HG02571 (cell line): Measurements from ENCODE around the gene SYT12.
"Not testable (repeated sequence)": the region's sequence is repeated elsewhere in the genome, so short reads cannot be mapped to it uniquely, and the experiment has no call there.

Source experiments
- ATAC-seq: cut with Tn5 transposase; IDR thresholded peaks from one replicate; pipeline ENCODE4 v1.9.1; 2021; ENCODE audit warnings: mild to moderate bottlenecking, moderate library complexity; ENCODE audit not compliant: unreplicated experiment

The SYT12 gene

GRCh38 chr11:66992041-66992440 lies 30.9 kb upstream of the SYT12 start:
- no peak for ATAC-seq

GRCh38 chr11:66996609-66997273 lies 26.2 kb upstream of the SYT12 start:
- no peak for ATAC-seq

DNA sequence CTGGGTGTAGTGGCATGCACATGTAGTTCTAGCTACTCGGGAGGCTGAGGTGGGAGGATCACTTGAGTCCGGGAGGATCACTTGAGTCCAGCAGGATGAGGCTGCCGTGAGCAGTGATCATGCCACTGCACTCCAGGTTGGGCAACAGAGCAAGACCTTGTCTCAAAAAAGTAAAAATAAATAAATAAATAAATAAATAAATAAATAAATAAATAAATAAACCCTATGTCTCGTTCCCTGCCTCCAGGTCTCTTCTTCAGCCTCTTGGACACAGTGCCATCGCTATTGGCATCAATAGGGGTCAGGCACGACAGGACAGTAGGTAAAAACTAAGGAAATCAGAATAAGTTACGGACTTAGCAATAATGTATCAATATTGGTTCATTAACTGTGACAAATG lies 23.4 kb upstream of the SYT12 start:
- no peak for ATAC-seq

- no peak for ATAC-seq
These were observed 21.6 kb upstream of the SYT12 start for GRCh38 chr11:67001332-67001731.

DNA sequence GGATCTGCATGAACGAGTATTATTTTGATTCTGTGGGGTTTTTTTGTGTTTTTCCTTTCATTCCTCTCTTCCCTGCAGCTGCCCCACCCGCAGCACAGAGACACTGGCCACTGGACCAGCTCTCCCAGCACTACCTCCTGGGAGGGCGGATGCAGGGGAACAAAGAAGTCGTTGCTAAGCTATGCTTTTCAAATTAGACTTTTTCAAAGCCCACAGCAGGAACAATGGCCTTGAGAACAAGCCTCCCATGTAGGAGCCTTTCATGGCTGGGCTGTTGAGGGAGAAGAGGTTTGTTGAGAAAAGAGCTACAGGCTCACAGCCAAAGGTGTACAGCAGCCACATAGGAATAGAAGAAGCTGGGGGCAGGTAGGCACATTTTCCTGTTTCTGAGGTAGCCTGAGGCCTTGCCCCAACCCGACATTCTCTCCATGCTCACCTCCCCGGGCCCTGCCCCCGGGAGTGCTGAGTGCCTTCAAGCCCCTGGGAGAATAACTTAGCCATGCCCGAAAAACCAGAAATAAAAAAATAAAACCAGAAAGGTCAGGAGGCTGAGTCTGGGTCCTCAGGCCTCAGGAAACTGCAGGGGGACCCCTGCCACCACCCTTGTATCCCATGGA lies 20.5 kb upstream of the SYT12 start:
- ATAC-seq, result no peak

GRCh38 chr11:67002921-67003411 lies 20.0 kb upstream of the SYT12 start:
- no peak for ATAC-seq

- ATAC-seq, result not testable (repeated sequence)
These were observed 17.7 kb upstream of the SYT12 start for GRCh38 chr11:67005200-67005599.

- ATAC-seq, result no peak
These were observed 16.7 kb upstream of the SYT12 start for GRCh38 chr11:67006029-67006884.

DNA sequence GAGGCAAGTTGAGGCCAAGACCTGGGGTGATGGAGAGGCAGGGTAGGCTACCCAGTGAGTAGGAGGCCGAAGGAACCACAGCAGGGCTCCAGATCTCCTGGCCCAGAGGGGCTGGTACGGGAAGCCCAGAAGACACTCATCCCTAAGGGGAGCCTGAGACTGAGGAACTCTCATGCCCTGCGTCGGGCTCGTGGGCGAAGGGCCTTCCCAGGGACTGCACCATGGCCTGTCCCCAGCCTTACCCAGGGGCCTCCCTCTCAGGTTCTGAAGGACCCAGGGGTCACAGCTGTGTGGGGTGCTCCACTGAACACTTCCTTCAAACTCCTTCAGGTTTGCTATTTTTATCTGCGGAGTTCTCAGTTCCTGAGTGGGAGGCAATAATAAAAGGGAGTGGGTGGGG lies 15.8 kb upstream of the SYT12 start:
- no peak for ATAC-seq

DNA sequence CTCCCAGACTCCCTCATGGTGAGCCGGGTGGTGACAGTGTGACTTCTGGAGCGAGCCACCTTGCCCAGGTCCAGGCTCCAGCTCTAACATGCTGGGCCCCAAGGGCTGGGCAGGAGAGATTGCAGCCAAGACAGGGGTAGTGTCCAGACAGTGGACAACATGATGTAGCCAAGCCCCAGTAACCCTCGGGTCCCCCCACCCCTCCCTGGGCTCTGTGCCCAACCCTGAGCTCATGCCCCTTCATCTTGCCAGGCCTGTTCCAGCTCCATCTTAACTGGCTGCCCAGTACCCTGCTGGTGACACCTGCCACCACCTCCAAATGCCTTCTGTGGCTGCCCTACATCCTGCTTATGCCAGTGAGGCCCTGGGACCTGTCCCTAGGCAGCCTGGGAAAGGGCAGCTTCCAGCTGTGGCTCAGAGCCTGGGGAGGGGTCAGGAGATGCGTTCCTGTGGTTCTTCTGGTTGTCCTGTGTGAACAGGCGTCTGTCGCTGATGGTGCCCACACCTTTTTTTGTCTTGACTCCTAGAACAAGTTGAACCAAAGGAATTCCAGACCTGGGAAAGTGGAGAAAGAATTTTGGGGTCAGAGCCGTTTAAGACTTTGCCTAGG lies 12.5 kb upstream of the SYT12 start:
- ATAC-seq, result no peak

- no peak for ATAC-seq
These were observed 9.4 kb upstream of the SYT12 start for GRCh38 chr11:67013511-67014045.

GRCh38 chr11:67014343-67014742 lies 8.6 kb upstream of the SYT12 start:
- no peak for ATAC-seq

GRCh38 chr11:67015048-67015447 lies 7.9 kb upstream of the SYT12 start:
- no peak for ATAC-seq

DNA sequence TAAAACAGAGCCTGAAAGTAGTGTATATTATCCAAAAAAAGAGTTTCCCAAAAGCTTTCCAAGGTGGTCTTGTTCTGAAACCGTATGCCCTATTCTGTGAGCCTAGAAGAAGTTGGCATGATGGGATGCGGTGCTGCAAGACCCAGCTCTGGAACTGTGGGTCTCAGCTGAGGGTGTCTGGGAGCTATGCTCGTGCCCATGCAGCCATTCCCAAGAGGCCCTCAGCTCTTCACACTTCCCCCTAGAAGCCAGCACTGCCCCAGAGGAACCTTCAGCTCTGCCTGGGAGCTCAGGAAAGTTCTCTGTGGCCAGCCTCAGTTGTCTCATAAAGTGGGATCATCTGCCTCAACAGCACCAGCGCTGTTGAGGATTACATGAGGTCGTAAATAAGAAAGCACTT lies 6.4 kb upstream of the SYT12 start:
- no peak for ATAC-seq

DNA sequence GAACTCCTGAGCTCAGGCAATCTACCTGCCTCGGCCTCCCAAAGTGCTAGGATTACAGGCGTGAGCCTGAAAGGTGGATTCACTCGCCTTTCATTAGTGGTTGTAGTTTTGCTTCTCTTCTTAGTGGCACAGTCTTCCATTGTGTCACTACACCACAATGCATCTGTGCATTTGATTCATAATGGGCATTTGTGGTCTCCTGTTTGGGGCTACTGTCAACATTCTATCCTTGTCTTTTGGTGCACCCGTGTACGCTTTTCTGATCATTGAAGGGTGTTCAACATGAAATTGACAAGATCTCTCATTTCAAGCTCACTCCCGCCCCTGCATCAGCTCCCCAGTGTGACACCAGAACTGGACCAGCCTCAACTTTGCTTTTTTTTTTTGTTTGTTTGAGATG lies 2.0 kb upstream of the SYT12 start:
- no peak for ATAC-seq

DNA sequence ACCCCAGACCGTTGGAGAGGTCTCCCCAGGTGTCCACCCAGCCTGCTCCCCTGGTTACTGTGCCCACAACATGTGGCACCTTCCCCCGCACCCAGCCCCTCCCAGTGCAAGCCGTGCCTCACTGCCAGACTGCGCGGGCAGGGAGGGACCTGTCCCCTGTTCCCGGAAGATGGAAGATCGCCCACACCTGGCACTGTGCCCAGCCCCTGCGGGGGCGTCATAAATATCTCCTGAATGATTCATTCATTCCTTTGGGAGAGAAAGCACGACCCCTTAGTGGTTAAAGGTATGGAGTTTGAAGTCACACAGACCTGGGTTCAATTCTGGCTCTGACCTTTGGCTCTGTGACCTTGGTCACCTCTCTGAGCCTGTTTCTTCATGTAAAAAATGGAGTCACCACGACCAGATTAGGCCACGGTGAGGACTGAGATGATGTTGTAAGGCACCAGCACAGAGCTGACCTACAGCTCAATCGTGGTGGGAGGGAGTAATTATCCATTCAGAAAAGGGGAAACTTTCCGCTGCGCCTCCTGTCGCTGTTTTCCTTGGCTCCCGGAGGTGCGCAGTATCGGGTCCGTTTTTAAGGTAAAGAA lies 497 bp upstream of the SYT12 start:
- ATAC-seq, result no peak

DNA sequence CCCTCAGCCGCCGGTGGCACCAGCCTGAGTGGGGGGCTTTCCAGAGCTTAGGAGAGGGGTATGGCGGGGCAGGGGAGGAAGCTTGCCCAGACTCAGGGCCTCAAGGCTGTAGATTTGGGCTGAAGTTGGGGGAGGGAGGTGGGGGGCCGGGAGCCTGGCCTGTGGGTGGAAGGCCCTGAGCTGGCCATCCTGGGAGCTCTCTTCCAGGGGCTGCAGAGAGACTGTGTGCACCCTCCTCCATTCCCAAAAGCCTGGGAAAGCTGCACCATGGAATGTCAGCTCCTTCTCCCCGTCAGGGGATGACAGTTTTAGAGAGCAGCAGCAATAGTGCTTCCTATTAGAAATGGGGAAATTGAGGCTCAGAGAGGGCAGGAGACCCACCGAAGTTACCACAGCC lies 1.0 kb downstream of the SYT12 start:
- ATAC-seq, result no peak

DNA sequence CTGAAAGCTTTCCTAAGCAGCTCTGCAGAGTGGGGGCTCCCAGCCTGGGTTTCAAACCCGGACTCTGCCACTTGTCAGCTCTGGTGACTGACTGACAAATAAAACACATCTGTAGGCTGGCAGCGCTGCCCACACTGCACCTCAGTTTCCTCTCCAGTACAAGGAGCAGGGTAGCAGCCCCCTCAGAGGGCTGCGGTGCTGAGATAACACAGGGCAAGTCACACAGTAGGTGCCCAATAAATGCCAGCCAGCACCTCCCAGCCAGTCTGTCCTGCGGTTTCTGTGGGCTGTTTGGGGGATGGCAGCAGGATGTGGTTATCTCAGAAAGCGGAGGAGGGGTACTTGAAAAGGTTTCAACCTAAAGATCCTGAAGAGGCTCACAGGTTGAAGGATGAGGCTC lies 1.5 kb downstream of the SYT12 start:
- ATAC-seq, result no peak

GRCh38 chr11:67024966-67025365 lies 2.0 kb downstream of the SYT12 start:
- no peak for ATAC-seq

DNA sequence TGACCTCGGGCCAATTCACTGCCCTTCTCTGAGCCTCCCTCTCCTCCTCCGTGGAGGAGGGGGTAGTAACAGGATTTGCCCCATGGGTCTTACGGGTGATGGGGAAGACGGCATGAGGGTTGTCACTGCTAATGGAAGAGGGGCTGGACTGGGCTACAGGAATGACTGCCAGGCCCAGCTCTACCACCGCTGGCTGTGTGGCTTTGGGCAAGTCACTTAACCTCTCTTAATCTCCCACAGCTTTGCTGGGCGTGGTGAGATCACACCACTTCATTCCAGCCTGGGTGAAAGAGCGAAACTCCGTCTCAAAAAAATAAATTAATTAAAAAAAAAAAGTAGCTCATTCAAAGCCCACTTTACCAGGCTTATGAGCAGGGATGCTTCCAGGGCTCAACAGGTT lies 2.8 kb downstream of the SYT12 start:
- no peak for ATAC-seq

- no peak for ATAC-seq
These were observed 4.0 kb downstream of the SYT12 start for GRCh38 chr11:67026941-67027340.
